ENCODE data around the gene PLD1.
A peak's percentile ranks its signal among the peaks of the same experiment; 100 is the strongest.
"Not testable (repeated sequence)": the region's sequence is repeated elsewhere in the genome, so short reads cannot be mapped to it uniquely, and the experiment has no call there.

PLD1 gene

DNA sequence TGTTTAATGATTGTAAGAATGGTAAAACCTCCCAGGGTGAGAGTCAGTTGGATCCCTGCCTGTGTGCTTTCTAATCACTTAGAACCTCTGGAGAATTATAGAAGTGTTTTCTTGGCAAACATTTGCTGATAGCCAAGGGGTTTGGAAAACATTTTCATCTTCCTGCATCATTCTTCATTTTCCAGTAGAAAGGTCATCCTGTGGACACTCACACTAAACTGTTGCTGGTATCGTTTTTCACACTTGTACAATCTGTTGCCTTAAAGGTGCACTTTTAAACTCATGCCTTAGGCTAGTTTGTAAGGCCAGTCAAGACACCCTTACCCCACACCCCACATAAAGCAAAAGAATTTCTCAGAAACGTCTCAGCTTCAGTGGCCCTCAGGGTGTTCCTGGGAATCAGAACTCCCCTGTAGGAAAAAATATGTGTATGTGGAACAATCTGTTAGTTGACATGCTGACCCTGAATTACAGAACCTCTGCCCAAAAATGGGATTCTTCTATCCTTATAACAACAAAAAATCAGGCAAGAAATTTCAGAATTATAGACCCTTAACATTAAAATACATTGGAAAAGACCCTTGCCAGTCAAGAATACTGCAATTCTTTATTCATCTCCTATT, 5.8 kb upstream of the PLD1 start:
- no peak for DNase-seq

DNA sequence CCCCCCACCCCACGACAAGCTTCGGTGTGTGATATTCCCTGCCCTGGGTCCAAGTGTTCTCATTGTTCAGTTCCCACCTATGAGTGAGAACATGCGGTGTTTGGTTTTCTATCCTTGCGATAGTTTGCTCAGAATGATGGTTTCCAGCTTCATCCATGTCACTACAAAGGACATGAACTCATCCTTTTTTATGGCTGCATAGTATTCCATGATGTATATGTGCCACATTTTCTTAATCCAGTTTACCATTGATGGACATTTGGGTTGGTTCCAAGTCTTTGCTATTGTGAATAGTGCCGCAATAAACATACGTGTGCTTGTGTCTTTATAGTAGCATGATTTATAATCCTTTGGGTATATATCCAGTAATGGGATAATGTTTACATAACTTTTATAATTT, 4.4 kb upstream of the PLD1 start:
- DNase-seq, result not testable (repeated sequence)

DNA sequence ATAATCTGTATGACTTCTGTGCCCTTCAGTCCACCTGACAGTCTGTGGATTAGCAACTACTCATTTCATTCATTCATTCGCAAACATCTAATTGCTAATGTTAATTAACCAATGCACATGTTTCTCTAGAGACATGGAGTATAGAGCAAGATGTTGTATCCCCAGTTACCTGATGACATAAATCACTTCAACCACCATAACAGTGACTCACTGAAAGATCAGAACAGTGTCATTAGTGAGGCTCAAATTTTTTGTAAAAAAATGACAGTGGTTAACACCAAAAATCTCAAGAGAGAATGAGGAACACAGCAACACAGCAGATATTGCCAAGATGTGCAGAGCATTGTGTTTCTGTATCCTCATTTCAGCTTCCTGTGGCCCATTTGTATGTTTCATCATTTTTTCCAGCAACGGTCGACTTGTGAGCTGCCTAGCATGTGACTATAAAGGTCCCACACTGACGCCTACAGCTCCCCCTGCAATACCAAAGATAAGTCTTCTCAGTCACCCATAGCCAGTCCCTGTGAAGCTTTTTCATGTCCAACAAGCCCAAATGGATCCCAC, 3.7 kb upstream of the PLD1 start:
- peak; percentile 98 for DNase-seq

DNA sequence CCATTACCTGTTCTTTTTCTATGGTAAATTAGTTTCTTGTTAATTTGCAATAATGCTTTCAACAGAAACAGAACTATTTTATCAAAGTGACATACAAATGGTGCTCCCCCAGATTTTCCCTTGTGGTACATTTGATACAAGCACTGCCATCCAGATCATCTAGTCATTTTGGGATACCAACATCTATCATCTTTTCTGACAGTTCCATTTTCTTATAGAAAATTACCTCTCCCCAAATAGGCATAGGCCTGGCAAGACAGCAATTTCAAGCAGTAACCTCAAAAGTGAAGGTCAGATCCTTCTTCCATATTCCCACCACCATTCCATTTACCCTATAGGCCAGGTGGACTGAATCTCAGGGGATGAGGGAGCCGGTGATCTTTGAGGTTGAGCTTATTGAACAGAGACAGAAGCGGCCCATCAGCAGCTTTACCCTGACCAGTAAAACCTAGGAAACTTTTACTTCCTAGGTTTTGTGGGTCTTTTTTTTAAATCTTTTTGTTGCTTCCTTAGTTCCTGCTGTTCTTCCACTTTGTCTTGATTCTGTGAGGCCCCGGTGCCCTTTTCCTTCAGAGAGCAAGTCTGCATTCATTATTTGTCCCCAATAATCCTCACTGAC, 3.1 kb upstream of the PLD1 start:
- no peak for DNase-seq

DNA sequence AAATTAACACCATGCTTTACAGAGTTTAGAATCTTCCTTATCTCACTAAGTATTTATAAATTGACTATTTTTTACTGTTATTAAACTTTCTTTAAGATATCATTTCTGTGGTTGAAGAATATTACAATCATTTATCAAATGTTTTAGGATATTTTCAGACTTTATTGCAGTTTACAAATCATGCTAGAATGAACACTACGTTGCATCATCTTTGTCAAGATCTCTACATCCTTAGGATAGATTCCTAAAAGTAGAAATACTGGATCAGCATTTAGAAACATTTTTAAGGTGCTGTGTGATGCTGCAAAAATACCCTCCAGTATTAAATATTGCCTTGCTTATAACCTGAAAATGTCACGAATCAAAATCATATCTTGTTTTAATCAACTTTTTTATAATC, 2.5 kb upstream of the PLD1 start:
- DNase-seq, result no peak

DNA sequence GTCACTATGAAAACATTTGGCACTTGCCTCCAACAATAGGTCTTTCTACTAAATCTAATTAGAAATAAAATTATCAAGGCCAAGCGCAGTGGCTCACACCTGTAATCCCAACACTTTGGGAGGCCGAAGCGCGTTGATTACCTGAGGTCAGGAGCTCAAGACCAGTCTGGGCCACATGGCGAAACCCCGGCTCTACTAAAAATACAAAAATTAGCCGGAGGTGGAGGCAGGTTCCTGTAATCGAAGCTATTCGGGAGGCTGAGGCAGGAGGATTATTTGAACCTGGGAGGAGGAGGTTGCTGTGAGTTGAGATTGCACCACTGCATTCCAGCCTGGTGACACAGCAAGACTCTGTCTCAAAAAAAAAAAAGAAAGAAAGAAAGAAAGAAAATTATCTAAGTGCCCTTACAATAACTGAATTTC, 1.6 kb upstream of the PLD1 start:
- DNase-seq, result no peak

DNA sequence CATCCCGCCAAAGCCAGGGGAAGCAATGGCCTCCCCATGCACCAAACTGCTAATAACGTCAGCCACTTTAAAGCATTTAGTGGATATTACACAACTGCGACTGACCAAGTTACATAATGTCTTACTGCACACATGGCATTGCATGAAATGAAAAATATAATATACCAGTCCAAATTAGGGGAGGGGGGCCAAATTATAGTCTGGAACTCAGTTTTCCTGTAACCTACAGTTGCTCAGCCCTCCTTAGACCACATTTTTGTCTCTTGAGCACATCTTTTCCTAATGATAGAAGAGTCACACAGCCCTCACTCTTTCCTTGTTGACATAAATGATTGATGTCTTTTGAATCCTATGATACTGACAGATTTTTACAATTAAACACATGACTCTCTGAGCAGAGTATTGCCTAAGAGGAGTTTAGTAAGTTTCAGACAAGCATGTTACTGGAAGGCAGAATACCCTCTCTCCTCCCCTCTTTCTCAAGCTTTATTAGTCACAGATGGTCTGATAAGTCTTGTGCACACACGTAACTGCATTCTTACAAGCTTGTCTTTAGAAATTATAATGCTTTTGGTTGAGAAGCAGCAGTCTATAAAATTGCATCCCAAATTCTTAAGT, 1.1 kb upstream of the PLD1 start:
- peak; percentile 53 to 60 for DNase-seq

DNA sequence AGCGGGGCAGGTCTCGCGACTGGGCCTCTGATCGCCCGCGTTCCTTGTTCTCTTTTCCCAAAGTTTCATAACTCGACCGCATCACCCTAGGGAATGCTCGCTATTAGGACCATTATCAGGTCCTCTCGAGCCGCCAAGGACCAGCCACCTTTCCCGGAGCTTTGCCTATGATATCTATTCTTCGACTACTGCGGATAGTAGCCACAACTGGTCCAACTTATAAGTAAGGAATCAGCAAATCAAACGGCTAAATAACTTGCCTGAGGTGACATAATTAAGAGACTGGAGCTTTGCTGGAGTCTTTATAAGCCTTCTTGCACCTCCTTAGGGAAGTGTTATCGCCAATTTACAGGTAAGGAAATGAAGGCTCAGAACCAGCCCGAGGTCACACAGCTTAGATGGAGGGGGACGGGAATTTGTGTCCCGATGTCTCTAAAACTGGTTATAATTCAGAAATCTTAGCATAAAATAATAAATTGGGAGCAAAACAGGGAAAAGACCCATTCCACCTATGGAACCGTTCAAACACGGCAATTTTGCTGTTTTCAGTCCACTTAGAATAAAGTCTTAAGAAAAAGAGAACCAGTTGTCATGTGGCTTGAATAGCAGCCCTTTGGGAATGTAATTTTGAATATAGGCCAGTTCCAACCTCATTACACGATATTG, 479 bp upstream of the PLD1 start:
- DNase-seq, result peak in 1 of 2 experiments; percentile 65

DNA sequence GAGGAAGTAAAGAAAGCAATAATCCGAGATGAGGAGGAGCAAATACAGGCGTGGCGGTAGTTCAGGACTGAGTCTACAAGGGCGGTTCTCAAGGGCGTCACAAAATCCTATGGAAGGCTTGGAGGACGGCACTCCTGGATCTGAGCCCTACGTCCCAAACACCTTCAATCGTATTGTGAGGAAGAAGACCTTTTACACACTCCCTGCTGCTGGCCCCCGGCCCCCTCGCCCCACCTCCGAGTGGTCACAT, 747 bp downstream of the PLD1 start:
- peak; percentile 82 to 87 for DNase-seq

DNA sequence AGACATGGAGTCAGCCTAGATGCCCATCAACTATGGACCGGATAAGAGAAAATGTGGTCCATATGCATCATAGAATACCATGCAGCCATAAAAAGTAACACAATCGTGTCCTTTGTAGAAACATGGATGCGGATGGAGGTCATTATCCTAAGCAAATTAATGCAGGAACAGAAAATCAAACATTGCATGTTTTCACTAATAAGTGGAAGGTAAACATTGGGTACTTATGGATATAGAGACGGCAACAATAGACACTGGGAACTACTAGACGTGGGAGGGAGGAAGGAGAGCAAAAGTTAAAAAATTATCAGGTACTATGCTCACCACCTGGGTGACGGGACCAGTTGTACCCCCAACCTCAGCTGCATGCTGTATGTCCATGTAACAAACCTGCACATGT, 2.5 kb downstream of the PLD1 start:
- no peak for DNase-seq

DNA sequence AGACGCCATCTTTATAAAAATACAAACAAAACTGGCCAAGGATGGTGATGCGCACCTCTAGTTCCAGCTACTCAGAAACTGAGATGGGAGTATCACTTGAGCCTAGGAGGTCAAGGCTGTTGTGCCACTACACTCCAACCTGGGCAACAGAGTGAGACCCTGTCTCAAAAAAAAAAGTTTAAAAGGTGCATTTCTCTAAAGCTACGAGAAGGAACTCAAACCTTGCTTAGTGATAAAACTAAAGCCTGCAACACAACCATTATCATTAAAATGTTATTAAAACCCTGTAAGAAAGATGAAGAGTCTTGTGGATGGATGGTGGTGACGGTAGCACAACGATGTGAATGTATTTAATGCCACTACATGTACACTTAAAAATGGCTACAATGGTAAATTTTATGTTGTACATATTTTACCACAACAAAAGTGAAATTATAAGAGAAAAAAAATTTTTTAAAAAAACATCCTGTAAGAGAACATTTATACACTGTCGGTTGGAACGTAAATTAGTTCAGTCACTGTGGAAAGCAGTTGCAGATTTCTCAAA, 3.1 kb downstream of the PLD1 start:
- no peak for DNase-seq

DNA sequence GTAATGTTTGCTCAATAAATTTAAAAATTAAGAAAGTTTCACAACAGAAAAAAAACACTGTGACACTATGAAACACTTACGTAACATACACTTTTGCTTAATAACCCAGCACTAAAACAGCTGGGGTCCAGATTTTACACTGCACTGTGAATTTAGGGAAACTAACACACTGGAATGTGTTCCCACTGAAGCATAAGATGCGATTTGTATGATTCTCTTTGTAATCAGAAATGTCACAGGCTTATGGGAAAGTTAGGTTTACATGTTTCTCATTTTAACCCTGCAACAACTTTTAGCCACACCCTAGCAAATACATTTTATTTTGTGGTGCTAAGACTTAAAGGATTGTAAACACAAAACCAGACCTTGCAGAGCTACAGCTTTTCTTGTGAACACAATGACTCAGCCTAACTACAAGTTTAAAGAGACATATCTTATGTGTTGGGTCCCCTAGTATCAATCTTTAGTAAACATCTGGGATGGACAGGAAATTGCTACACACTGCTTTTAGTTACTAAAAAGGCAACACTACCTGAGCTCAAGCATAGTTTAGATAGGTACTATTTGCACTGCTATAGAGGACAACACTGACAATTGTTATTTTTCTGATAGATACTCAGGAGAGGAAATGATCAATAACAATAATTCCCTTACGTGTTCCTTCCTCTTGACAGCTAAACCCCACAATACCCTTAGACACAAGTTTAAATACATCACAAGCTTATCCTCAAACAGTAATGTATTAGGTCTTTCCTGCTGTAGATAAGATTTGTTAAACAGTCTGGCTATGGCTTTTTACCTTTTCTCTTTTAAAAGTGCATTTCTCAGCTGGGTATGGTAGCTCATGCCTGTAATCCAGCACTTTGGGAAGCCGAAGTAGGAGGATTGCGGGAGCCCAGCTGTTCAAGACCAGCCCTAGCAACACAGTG, 3.8 kb downstream of the PLD1 start:
- peak in 1 of 2 experiments; percentile 18 for DNase-seq

DNA sequence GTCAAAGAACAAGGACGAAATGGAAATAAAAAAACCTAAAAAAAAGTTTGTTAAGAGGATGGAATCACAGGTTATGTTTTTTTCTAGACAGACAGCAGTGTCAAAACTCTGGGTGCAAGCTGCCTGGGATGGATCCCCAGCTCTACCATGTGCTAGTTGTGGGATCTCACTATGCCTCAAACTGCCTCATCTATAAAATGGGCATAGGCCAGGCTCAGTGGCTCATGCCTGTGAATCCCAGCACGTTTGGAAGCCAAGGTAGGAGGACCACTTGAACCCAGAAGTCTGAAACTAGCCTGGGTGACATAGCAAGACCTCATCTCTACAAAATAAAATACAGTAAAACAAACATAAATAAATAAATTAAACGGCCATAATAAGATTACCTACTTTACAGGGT, 4.6 kb downstream of the PLD1 start:
- DNase-seq, result no peak

DNA sequence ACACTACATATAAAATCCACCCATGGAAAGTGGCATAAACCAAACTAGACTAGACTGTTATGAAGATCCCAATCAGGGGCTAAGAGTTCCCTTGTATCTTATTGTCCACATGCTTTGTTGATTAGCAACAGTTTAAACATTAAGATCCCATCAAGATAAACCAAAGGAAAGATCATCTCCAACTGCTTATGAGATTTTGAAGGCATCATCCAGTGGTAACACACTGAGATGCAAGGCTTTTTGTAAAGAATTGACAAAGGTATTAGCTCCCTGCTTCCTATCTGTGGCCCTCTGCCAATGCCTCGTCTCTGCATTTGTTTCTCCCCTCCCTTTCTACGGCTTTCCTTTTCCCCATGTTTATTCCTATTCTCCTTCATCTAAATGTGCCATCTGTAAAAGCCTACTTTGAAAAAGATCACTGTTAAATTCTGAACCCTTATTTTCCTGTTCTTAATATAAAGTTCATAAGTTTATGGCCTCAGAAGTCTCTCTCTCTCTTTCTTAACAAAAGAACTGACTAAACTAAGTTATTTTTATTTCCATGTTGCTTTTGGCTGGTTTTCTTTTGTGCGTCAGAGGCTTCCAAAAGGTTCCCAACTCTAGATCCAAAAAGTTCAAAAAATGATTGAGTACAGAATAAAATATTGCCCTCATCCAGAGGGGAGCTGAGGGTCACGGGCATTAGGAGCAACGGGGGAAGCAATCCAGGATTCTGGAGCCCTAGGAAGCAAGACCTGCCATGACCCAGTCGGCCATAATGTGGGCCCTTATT, 5.5 kb downstream of the PLD1 start:
- DNase-seq, result no peak

DNA sequence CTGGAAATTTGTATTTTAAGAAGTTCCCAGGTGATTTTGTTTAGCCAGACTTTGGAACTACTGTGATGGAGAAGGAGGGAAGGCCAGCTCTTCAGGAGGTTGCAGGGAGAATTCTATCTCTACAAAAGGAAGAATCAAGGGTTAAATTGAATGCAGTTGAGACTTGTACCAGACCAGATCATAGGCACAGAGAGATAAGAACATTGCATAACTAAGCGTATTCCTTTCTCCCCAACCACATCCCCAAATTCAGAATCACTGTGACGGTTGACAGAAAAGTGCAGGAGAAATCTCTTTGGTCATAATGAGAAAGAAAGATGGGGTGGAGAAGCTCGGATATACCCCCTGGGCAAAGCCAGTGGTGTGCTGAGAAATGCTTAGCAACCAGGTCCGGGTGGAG, 7.2 kb downstream of the PLD1 start:
- peak in 1 of 2 experiments; percentile 52 for DNase-seq

DNA sequence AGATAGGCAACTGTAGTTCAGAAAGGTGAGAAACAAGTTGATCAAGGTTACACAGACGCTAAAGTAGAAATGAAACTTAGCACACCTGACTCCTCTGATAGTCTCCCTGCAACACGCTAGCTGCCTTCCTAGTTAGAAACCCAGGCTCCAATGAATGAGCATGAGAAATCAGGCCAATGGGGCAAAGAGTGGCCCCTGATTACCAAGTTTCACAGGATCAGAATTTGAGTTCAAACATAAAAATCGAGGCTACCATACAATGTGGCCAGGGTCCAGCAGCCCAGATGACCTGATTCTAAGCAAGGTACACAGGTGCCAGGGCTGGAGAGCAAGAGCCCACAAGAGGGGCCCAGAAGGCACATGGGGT, 7.7 kb downstream of the PLD1 start:
- DNase-seq, result no peak

DNA sequence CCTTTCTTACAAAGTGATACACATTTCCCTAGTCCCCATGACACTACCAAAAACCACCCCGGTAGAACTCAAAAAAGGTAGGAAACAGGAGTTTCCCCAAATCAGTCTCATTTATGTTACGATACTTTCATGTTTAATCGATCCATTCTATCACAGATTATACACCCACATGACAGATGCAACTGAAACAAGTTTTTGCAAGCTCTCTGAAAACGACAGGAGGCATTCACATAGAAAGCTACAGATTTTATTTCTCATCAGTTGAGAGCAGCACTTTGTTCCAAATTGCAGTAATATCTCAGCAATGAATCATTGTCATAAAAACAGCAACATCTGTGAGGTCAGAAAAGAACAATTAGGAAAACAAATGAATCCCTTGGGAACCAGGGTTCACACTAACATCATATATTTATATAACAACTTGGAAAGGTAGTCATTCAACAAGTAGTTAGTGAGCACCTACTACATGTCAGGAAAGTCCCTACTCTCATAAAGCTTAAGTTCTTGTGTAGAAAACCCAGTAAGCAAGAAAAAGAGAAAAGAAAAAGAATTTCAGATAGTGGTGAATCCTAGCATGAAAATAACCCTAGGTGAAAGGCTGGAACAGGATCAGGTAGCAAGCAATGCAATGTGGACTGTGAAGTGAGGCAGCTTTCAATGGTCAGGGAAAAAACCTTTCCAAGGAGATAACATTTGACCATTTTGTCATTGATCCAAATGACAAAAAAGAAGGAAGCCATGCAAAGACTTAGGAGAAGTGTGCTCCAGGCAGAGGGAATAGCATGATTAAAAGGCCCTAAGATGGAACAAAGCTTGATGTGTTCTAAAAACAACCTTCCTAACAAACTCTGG, 8.3 kb downstream of the PLD1 start:
- no peak for DNase-seq

DNA sequence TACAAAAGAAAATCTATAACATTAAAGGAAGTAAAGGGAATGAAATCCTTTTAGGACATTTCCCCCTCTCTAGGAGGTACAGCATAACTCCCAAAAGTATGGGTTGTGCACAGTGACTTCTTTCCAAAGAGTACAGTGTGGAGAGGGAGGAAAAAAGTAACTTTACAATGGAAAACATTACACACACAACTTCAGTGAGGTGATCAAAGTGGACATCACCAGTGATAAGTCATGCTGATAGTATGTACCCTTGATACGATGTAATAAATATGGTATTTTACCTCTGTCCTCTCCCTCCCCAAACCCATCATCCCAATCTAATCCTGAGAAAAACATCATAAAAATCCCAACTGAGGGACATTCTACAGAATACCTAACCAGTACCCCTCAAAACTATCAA, 10.8 kb downstream of the PLD1 start:
- DNase-seq, result no peak

DNA sequence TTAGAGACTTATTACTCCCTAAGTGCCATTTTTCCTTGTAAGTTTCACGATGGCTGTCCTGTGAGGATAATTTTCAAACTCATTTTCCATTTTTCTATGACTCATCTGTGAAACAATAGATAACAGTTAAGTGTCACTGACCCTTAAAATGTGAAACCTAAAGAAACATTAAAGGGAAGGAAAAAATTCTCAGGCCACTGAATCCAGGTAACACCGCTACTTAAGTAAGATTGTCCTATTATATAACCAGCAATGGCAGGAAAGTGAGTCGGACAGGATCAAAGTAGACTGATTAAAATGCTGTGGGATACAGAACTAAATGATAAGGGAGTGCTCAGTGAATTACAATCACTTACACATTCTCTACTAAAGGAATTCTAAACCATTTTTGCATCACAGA, 12.4 kb downstream of the PLD1 start:
- DNase-seq, result no peak

DNA sequence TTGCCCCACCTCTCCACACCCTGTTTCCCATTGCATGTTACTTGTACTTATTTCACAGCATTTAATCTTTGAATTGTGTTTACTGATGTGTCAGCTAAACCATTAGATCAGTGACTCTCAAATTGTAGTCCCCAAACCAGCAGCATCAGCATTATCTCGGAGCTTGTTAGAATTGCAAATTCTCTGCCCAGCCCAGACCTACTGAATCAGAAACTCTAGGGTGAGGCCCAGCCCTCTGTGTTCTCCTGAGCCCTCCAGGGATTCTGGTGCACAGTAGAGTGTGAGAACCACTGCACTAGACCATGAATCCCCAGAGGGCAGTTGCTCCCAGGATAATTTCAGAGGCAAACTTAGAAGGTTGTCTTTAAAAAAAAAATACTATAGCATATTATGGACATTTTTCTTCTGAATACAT, 13.0 kb downstream of the PLD1 start:
- DNase-seq, result no peak
